ENCODE data around the gene LRRC4B. TPM values are rescaled to one million over a fixed set of nuclear protein-coding genes. Genes with fewer than 3 reads are reported as not detected.

The LRRC4B gene
- total RNA-seq, 2 donors from 2014 or later = 2.3 to 7.0 TPM

DNA sequence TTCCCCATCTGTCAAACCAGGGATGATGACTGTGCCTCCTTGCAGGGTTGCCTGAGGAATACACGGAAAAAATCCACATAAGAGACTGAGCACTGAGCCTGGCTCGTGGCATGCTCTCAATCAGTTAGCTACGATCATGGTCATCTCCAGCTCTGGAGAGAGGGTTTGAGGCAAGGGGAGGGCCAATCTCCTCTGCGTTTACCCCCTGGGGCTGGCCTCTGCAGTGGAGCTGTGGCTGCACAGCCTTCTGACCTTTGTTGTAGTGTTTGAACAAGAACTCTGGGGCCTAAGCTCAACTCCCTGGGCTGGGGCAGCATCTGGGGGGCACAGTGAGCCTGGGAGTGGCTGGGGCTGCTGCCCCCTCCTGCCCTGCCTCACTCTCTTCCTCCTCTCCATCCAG is 5.9 kb downstream of the LRRC4B start:
- H3K4me1 Mint-ChIP-seq = peaks cover 4% of the 10 kb centered on the region
- no peaks in the 10 kb centered on the region for H3K36me3 Mint-ChIP-seq (ENCODE audit: low read depth)

DNA sequence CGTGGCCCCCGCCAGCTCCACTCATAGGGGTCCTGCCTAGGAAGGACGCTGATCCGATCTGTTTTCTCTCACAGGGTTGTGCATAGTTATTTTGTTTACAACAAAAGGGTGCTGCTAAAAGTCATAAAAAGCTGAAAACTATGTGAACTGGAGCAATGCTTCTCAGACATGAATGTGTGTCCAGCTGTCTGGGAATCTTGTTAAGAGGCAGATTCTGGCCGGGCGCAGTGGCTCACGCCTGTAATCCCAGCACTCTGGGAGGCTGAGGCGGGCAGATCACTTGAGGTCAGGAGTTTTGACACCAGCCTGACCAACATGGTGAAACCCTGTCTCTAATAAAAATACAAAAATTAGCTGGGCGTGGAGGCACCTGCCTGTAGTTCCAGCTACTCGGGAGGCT is 8.6 kb downstream of the LRRC4B start:
- Mint-ChIP-seq H3K9me3 (no peaks in the 10 kb centered on the region), H3K4me3 (no peak overlapping the region), H3K4me1 (peaks cover 8% of the 10 kb centered on the region), H3K36me3 (ENCODE audit: low read depth) (no peaks in the 10 kb centered on the region), H3K27ac (no peak overlapping the region), H3K27me3 (ENCODE audit: insufficient read depth) (peaks cover 84% of the 10 kb centered on the region)
- Histone ChIP-seq H3K27me3 (ENCODE audit: control insufficient read depth, insufficient read depth, low read length, poor library complexity, severe bottlenecking) (peaks cover under 1% of the 10 kb centered on the region), H3K27ac (ENCODE audit: low read depth, low read length) (no peak overlapping the region), H3K4me1 (ENCODE audit: control insufficient read depth, insufficient read depth, low read length) (no peaks in the 10 kb centered on the region), H3K9ac (ENCODE audit: extremely low read depth, low read length, poor library complexity, severe bottlenecking) (no peak overlapping the region), H3K4me3 (ENCODE audit: low read length) (no peak overlapping the region), H3K36me3 (ENCODE audit: control insufficient read depth, insufficient read depth, low read length) (no peaks in the 10 kb centered on the region), H3K9me3 (ENCODE audit: control insufficient read depth, low read length) (no peaks in the 10 kb centered on the region)
- WGBS, 2 experiments (ENCODE audit: insufficient coverage in 1 of 2, insufficient read length in 1 of 2) = 67 to 73% methylated on average over 10 of the region's 10 CpGs
- no peak for DNase-seq
- TF ChIP-seq, protein P1, sequence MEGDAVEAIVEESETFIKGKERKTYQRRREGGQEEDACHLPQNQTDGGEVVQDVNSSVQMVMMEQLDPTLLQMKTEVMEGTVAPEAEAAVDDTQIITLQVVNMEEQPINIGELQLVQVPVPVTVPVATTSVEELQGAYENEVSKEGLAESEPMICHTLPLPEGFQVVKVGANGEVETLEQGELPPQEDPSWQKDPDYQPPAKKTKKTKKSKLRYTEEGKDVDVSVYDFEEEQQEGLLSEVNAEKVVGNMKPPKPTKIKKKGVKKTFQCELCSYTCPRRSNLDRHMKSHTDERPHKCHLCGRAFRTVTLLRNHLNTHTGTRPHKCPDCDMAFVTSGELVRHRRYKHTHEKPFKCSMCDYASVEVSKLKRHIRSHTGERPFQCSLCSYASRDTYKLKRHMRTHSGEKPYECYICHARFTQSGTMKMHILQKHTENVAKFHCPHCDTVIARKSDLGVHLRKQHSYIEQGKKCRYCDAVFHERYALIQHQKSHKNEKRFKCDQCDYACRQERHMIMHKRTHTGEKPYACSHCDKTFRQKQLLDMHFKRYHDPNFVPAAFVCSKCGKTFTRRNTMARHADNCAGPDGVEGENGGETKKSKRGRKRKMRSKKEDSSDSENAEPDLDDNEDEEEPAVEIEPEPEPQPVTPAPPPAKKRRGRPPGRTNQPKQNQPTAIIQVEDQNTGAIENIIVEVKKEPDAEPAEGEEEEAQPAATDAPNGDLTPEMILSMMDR (conservative IDR thresholded peaks at IDR 0.05) = no peak

More for the DNA sequence above, 5.9 kb downstream of the LRRC4B start:
- Histone ChIP-seq H3K36me3 (ENCODE audit: control insufficient read depth, insufficient read depth, low read length) (no peaks in the 10 kb centered on the region), H3K9me3 (ENCODE audit: control insufficient read depth, low read length) (no peaks in the 10 kb centered on the region), H3K27me3 (ENCODE audit: control insufficient read depth, insufficient read depth, low read length, poor library complexity, severe bottlenecking) (peaks cover 28% of the 10 kb centered on the region), H3K4me1 (ENCODE audit: control insufficient read depth, insufficient read depth, low read length) (no peaks in the 10 kb centered on the region), H3K9ac (ENCODE audit: extremely low read depth, low read length, poor library complexity, severe bottlenecking) (no peak overlapping the region), H3K27ac (ENCODE audit: low read depth, low read length) (no peak overlapping the region), H3K4me3 (ENCODE audit: low read length) (no peak overlapping the region)
- no peak overlapping the region for H3K27ac Mint-ChIP-seq
- TF ChIP-seq, protein P1 (conservative IDR thresholded peaks at IDR 0.05) = no peak
- no peaks in the 10 kb centered on the region for H3K9me3 Mint-ChIP-seq
- WGBS, 2 experiments (ENCODE audit: insufficient coverage in 1 of 2, insufficient read length in 1 of 2) = 74 to 83% methylated on average over 1 to 4 of the region's 4 CpGs
- peak; percentile 55 for DNase-seq
- H3K27me3 Mint-ChIP-seq (ENCODE audit: insufficient read depth) = peaks cover 92% of the 10 kb centered on the region
- no peak overlapping the region for H3K4me3 Mint-ChIP-seq

DNA sequence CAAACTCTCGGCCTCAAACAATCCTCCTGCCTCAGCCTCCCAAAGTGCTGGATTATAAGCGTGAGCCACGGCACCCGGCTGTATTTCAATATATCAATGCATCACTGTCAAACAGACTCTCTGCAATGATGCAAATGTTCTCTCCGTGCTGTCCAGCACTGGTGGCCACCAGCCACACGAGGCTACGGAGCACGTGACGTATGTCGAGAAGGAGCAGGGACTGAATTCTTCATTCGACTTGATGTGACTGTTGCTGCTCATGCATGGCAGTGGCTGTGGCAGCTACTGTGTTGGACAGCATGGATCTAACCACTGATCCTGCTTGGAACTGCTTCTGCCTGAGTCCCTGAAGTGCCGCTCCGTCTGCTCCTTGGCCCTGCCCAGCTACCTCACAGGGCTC is 9.8 kb downstream of the LRRC4B start:
- H3K27me3 ChIP-seq (ENCODE audit: control insufficient read depth, insufficient read depth, low read length, poor library complexity, severe bottlenecking) = no peaks in the 10 kb centered on the region
- 92 to 96% methylated on average over 11 to 13 of the region's 13 CpGs for WGBS, 2 experiments (ENCODE audit: insufficient coverage in 1 of 2, insufficient read length in 1 of 2)
- no peaks in the 10 kb centered on the region for H3K4me1 ChIP-seq (ENCODE audit: control insufficient read depth, insufficient read depth, low read length)
- H3K27ac Mint-ChIP-seq = no peak overlapping the region
- H3K4me1 Mint-ChIP-seq = peaks cover 8% of the 10 kb centered on the region
- TF ChIP-seq, protein P1 (conservative IDR thresholded peaks at IDR 0.05) = no peak
- H3K4me3 ChIP-seq (ENCODE audit: low read length) = no peak overlapping the region
- no peaks in the 10 kb centered on the region for H3K36me3 ChIP-seq (ENCODE audit: control insufficient read depth, insufficient read depth, low read length)
- no peak for DNase-seq
- no peaks in the 10 kb centered on the region for H3K36me3 Mint-ChIP-seq (ENCODE audit: low read depth)
- peaks cover 84% of the 10 kb centered on the region for H3K27me3 Mint-ChIP-seq (ENCODE audit: insufficient read depth)
- H3K9me3 ChIP-seq (ENCODE audit: control insufficient read depth, low read length) = no peaks in the 10 kb centered on the region
- H3K9ac ChIP-seq (ENCODE audit: extremely low read depth, low read length, poor library complexity, severe bottlenecking) = no peak overlapping the region
- H3K9me3 Mint-ChIP-seq = no peaks in the 10 kb centered on the region
- no peak overlapping the region for H3K27ac ChIP-seq (ENCODE audit: low read depth, low read length)
- H3K4me3 Mint-ChIP-seq = no peak overlapping the region

All from endodermal cell (in vitro differentiated cells).